C4-2B (cell line): ENCODE measurements around the gene PACRG.

Experiments used
- H3K27ac ChIP-seq: fragments of 450-650 bp; 2 replicates; pipeline ENCODE4 v1.5.1; 2017
- CTCF ChIP-seq: fragments of 450-650 bp; conservative IDR thresholded peaks from 2 replicates; pipeline ENCODE4 v1.5.1; 2017; ENCODE audit warnings: mild to moderate bottlenecking
- ZFX ChIP-seq: fragments of 450-650 bp; IDR thresholded peaks from 2 replicates; pipeline ENCODE4 v1.6.1; 2017

The PACRG gene

GRCh38 chr6:163127587-163127986 is 399.8 kb downstream of the PACRG start:
- no peak for TF ChIP-seq ZFX
- no peak for TF ChIP-seq CTCF
- H3K27ac ChIP-seq = no peak overlapping the region

- no peak overlapping the region for H3K27ac ChIP-seq
- TF ChIP-seq ZFX (no peak), CTCF (no peak)
These were observed 400.6 kb downstream of the PACRG start for GRCh38 chr6:163128324-163128723.

GRCh38 chr6:163132050-163132750 is 404.4 kb downstream of the PACRG start:
- TF ChIP-seq ZFX (no peak), CTCF (no peak)
- H3K27ac ChIP-seq = no peak overlapping the region

GRCh38 chr6:163133017-163133416 is 405.2 kb downstream of the PACRG start:
- TF ChIP-seq CTCF (no peak), ZFX (no peak)
- no peak overlapping the region for H3K27ac ChIP-seq

- H3K27ac ChIP-seq = no peak overlapping the region
- TF ChIP-seq ZFX (no peak), CTCF (no peak)
These were observed 405.9 kb downstream of the PACRG start for GRCh38 chr6:163133691-163134090.

GRCh38 chr6:163136681-163137397 is 409.1 kb downstream of the PACRG start:
- H3K27ac ChIP-seq = no peak overlapping the region
- TF ChIP-seq CTCF (no peak), ZFX (no peak)

- TF ChIP-seq CTCF (no peak), ZFX (no peak)
These were observed 409.7 kb downstream of the PACRG start for GRCh38 chr6:163137398-163137881.

More at GRCh38 chr6:163137398-163137881, 409.7 kb downstream of the PACRG start:
- H3K27ac ChIP-seq = no peak overlapping the region
